Activated CD4-positive, alpha-beta T cell treated with anti-CD3 and anti-CD28 coated beads for 24 hours (primary cell): Measurements from ENCODE around the gene EEF1AKMT3.

Experiments
- DNase-seq, 2 donors: peaks; one replicate each; pipeline ENCODE4 v3.0.0-alpha.2; 2020; ENCODE audit warnings: low read depth in 2 of 2

The EEF1AKMT3 gene

DNA sequence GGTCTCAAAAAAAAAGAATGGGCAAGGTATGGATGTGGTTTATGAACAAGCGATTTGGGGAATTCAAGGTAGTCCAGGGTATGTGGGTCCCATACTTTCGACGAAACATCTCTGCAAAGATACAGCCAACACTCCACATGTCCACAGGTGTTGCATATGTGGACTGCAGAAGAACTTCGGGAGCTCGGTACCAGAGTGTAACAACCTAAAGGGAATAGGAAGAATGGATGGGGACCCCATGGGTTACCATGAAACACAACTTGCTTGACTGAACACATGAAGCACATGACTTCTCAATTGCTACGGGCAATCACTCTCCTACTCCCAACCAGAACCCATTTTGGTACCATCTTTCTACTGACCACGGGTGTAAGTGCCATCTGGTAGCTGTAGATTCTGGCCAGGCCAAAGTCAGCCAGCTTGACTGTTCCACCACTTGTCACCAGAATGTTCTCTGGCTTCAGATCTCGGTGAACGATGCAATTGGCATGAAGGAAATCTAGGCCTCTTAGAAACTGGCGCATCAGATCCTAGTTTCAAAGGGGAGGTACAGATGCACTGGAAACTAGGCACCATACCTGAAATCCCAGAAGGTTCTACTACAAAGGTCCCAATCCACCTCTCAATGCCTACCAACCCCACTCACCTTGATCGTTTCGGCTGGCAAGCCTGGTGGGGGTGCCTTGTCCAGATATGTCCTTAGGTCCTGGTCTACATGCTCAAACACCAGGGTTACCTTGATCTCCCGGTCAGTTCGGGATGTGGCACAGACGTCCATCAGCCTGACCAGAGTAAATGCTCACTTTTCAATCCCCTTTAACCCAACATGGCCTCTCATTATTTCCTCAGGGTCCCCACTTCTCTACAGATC, 21.6 kb upstream of the EEF1AKMT3 start:
- no peak for DNase-seq

DNA sequence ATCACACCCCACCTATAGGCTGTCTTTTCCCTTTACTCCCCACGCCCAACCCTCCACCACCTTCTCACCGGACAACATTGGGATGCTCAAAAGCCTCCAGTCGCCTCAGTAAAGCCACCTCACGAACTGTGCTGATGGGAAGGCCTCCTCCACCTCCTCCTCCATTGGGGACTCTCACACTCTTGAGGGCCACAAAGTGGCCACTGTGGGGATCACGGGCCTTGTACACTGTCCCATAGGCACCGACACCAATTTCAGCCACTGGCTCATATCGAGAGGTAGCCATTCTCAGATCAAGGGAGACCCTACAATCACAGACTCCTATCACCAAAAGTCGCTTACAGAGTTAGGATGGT, 21.0 kb upstream of the EEF1AKMT3 start:
- no peak for DNase-seq

GRCh38 chr12:57751788-57752667, 20.4 kb upstream of the EEF1AKMT3 start, which contains the start of gene CDK4:
CDK4 (minus strand) TSS chr12:57752310; CDS start chr12:57751717, 593 bp downstream.
- peak; percentile 93 to 96 for DNase-seq

GRCh38 chr12:57752668-57753000, 19.8 kb upstream of the EEF1AKMT3 start:
- DNase-seq, result no peak

DNA sequence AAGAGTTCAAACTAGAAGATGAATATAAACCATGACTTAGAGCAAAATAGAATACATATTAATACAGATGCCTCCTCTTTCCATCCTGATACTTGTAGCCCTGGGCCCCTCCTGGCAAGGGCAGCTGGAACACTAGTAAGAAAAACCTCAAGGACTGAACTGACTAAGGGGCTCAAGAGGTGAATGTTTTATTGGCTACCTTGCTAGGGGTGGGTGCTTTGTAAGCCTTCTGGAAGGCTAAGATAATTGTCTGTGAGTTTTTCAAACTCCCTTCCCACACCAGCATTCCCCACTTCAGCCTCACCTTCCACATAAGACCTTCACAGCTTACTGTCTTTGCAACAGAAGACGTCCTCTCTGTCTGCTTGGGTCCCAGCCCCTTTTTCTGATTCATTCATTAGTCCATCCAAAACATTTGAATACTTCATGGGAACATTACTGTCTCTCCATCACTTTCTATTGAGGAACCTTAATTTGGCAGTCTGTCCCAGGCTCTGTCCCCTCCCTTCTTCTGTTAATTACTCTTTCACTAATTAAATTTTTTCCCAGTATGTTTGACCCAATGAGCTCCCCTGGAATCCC, 18.6 kb upstream of the EEF1AKMT3 start:
- DNase-seq, result no peak

GRCh38 chr12:57754411-57755193, 17.8 kb upstream of the EEF1AKMT3 start, which contains the start of gene MARCHF9:
MARCHF9 (plus strand) TSS chr12:57755103; CDS start chr12:57755529, 426 bp downstream.
- DNase-seq, result peak; percentile 75 to 83

GRCh38 chr12:57755194-57755453, 17.3 kb upstream of the EEF1AKMT3 start:
- no peak for DNase-seq

DNA sequence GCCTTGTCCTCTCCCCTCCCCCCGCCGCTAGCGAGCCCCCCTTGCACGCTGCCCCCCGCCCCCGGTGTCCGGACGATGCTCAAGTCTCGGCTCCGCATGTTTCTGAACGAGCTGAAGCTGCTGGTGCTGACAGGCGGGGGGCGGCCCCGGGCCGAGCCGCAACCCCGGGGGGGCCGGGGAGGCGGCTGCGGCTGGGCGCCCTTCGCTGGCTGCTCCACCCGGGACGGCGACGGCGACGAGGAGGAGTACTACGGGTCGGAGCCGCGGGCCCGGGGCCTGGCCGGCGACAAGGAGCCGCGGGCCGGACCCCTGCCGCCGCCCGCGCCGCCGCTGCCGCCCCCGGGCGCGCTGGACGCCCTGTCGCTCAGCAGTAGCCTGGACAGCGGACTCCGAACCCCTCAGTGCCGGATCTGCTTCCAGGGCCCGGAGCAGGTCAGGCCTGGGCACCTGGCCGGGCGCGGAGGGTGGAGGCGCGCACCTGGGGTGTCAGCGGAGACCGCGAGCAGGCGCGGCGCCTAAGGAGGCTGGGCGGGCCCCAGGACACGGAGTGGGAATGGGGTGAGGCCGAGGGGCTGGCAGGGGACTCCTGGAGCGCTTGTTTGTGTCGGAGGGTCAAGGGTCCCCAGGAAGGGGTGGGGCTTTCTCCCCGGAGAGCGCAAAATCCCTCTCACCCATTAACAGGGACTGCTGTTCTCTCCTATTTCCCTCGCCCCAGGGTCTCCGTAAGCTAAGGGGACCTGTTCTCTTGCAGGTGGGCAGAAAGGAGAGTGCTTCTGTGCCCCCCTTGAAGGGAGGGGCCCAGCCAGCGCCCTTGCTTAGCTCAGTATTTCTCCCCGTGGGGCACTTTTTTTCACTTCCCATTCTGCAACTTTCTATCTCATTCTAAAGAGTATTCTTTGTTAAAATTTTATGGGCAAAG, 16.7 kb upstream of the EEF1AKMT3 start:
- no peak for DNase-seq

GRCh38 chr12:57756406-57757341, 15.7 kb upstream of the EEF1AKMT3 start:
- DNase-seq, result peak; percentile 63 to 64

- no peak for DNase-seq
These were observed 14.6 kb upstream of the EEF1AKMT3 start for GRCh38 chr12:57757771-57758170.

- DNase-seq, result no peak
These were observed 13.7 kb upstream of the EEF1AKMT3 start for GRCh38 chr12:57758552-57759359.

GRCh38 chr12:57759360-57759980, 12.9 kb upstream of the EEF1AKMT3 start:
- no peak for DNase-seq

- no peak for DNase-seq
These were observed 11.9 kb upstream of the EEF1AKMT3 start for GRCh38 chr12:57760347-57760982.

GRCh38 chr12:57761391-57761998, 10.9 kb upstream of the EEF1AKMT3 start:
- DNase-seq, result no peak

GRCh38 chr12:57762463-57762862, 10.0 kb upstream of the EEF1AKMT3 start:
- DNase-seq, result no peak

GRCh38 chr12:57763881-57764661, 8.3 kb upstream of the EEF1AKMT3 start:
- no peak for DNase-seq

DNA sequence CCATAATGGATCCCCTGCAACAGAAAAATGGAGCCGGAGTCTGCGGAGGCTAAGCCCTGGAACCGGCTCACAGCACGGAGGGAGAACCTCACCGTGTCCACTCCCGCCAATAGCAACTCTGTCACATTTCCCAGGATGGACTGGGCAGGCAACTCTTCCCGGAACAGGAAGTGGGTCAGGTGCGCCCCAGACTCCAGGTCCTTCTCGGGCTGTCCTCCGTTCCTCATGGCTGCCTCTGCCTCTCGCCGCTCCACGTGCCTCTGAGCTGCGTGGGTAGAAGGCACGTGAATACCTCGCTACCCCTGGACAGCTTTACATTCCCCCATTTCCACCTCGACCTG, 7.8 kb upstream of the EEF1AKMT3 start:
- DNase-seq, result no peak
